Measurements from ENCODE around the gene DST.
"Not testable (repeated sequence)": the region's sequence is repeated elsewhere in the genome, so short reads cannot be mapped to it uniquely, and the experiment has no call there.

The DST gene

GRCh38 chr6:56510984-56511531, 131.6 kb downstream of the DST start:
- no peak for DNase-seq

GRCh38 chr6:56509031-56509430, 133.7 kb downstream of the DST start:
- DNase-seq: no peak

GRCh38 chr6:56507517-56507916, 135.2 kb downstream of the DST start:
- DNase-seq: no peak

- no peak for DNase-seq
Observed at GRCh38 chr6:56505512-56506260, 137.0 kb downstream of the DST start.

- no peak for DNase-seq
Observed at GRCh38 chr6:56501993-56502392, 140.7 kb downstream of the DST start.

- DNase-seq: no peak
Observed at GRCh38 chr6:56499095-56499494, 143.6 kb downstream of the DST start.

GRCh38 chr6:56497691-56498090, 145.0 kb downstream of the DST start:
- no peak for DNase-seq

GRCh38 chr6:56497240-56497639, 145.4 kb downstream of the DST start:
- no peak for DNase-seq

GRCh38 chr6:56496650-56497049, 146.0 kb downstream of the DST start:
- not testable (repeated sequence) for DNase-seq

GRCh38 chr6:56495654-56496053, 147.0 kb downstream of the DST start:
- no peak for DNase-seq

- no peak for DNase-seq
Observed at GRCh38 chr6:56491606-56492328, 150.9 kb downstream of the DST start.

GRCh38 chr6:56490993-56491392, 151.7 kb downstream of the DST start:
- no peak for DNase-seq

GRCh38 chr6:56489559-56489958, 153.1 kb downstream of the DST start:
- no peak for DNase-seq

GRCh38 chr6:56488281-56488680, 154.4 kb downstream of the DST start:
- DNase-seq: no peak

- DNase-seq: no peak
Observed at GRCh38 chr6:56486681-56487080, 156.0 kb downstream of the DST start.

GRCh38 chr6:56484669-56485068, 158.0 kb downstream of the DST start:
- no peak for DNase-seq

- no peak for DNase-seq
Observed at GRCh38 chr6:56483929-56484328, 158.8 kb downstream of the DST start.

GRCh38 chr6:56482525-56482924, 160.2 kb downstream of the DST start:
- DNase-seq: no peak

GRCh38 chr6:56481957-56482356, 160.7 kb downstream of the DST start:
- no peak for DNase-seq

GRCh38 chr6:56480654-56481337, 161.9 kb downstream of the DST start:
- DNase-seq: no peak

GRCh38 chr6:56480246-56480645, 162.4 kb downstream of the DST start:
- DNase-seq: no peak

- no peak for DNase-seq
Observed at GRCh38 chr6:56479381-56479780, 163.3 kb downstream of the DST start.

- no peak for DNase-seq
Observed at GRCh38 chr6:56478202-56478601, 164.5 kb downstream of the DST start.

- no peak for DNase-seq
Observed at GRCh38 chr6:56477241-56477640, 165.4 kb downstream of the DST start.
